ENCODE data around the gene BLTP3B.

- TF ChIP-seq CTCF (IDR thresholded peaks at IDR 0.05) (no peak), EZH2 (IDR thresholded peaks at IDR 0.05; ENCODE audit: borderline replicate concordance, insufficient read depth, low read depth, low read length, poor library complexity, severe bottlenecking) (no peak)
Observed at GRCh38 chr12:100123316-100124095, 19.2 kb downstream of the BLTP3B start.
